ENCODE measurements around the gene MATCAP1. TPM values are rescaled to one million over a fixed set of nuclear protein-coding genes. Genes with fewer than 3 reads are reported as not detected.

The MATCAP1 gene
- total and polyA plus RNA-seq, 4 donors = 1.5 to 4.8 (median 3.2) TPM

GRCh38 chr16:67147437-67148140 lies 36.2 kb downstream of the MATCAP1 start:
- Histone ChIP-seq H3K9me3 (ENCODE audit: control insufficient read depth in 4 of 4, low read length in 3 of 4) (no peaks in the 10 kb centered on the region), H3K9ac (ENCODE audit: low read depth in 1 of 2, low read length in 2 of 2) (no peak overlapping the region), H3K4me1 (ENCODE audit: control insufficient read depth in 4 of 4, insufficient read depth in 4 of 4, low read length in 3 of 4) (peaks cover 3 to 13% (median 8%) of the 10 kb centered on the region in 4 donors), H3K27me3 (ENCODE audit: control insufficient read depth in 4 of 4, insufficient read depth in 4 of 4, low read length in 3 of 4) (no peaks in the 10 kb centered on the region), H3K27ac (ENCODE audit: low read depth in 1 of 2, low read length in 2 of 2) (no peak overlapping the region), H3K4me3 (ENCODE audit: low read depth in 1 of 3, low read length in 3 of 3) (no peak overlapping the region), H3K36me3 (ENCODE audit: control insufficient read depth in 4 of 4, insufficient read depth in 3 of 4, low read depth in 1 of 4, low read length in 3 of 4) (peaks cover 28 to 58% (median 51%) of the 10 kb centered on the region in 4 donors)
- no peak for TF ChIP-seq EGR1 (IDR thresholded peaks at IDR 0.05; ENCODE audit: low read depth in 2 of 2)
- TF ChIP-seq NR2F2 (IDR thresholded peaks at IDR 0.05) = no peak
- no peak for TF ChIP-seq TAF1 (conservative IDR thresholded peaks at IDR 0.05)
- TF ChIP-seq YY1 (IDR thresholded peaks at IDR 0.05) = no peak
- TF ChIP-seq, protein P1, sequence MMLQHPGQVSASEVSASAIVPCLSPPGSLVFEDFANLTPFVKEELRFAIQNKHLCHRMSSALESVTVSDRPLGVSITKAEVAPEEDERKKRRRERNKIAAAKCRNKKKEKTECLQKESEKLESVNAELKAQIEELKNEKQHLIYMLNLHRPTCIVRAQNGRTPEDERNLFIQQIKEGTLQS (IDR thresholded peaks at IDR 0.05) = no peak
- TF ChIP-seq, protein P2, sequence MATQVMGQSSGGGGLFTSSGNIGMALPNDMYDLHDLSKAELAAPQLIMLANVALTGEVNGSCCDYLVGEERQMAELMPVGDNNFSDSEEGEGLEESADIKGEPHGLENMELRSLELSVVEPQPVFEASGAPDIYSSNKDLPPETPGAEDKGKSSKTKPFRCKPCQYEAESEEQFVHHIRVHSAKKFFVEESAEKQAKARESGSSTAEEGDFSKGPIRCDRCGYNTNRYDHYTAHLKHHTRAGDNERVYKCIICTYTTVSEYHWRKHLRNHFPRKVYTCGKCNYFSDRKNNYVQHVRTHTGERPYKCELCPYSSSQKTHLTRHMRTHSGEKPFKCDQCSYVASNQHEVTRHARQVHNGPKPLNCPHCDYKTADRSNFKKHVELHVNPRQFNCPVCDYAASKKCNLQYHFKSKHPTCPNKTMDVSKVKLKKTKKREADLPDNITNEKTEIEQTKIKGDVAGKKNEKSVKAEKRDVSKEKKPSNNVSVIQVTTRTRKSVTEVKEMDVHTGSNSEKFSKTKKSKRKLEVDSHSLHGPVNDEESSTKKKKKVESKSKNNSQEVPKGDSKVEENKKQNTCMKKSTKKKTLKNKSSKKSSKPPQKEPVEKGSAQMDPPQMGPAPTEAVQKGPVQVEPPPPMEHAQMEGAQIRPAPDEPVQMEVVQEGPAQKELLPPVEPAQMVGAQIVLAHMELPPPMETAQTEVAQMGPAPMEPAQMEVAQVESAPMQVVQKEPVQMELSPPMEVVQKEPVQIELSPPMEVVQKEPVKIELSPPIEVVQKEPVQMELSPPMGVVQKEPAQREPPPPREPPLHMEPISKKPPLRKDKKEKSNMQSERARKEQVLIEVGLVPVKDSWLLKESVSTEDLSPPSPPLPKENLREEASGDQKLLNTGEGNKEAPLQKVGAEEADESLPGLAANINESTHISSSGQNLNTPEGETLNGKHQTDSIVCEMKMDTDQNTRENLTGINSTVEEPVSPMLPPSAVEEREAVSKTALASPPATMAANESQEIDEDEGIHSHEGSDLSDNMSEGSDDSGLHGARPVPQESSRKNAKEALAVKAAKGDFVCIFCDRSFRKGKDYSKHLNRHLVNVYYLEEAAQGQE (IDR thresholded peaks at IDR 0.05) = no peak
- TF ChIP-seq HNF4A (conservative IDR thresholded peaks at IDR 0.05) = no peak
- no peak for TF ChIP-seq RAD21 (IDR thresholded peaks at IDR 0.05)
- TF ChIP-seq CTCF (IDR thresholded peaks at IDR 0.05; ENCODE audit: low read depth, low read length, missing input control) = no peak
- no peak for TF ChIP-seq FOXA2 (IDR thresholded peaks at IDR 0.05)
- TF ChIP-seq GABPA (IDR thresholded peaks at IDR 0.05 in 1 of 2, conservative IDR thresholded peaks at IDR 0.05 in 1 of 2) = no peak
- no peak for TF ChIP-seq FOXA1 (IDR thresholded peaks at IDR 0.05)
- WGBS = 92% methylated on average over 4 of the region's 4 CpGs
- no peak for DNase-seq (ENCODE audit: low spot score)

DNA sequence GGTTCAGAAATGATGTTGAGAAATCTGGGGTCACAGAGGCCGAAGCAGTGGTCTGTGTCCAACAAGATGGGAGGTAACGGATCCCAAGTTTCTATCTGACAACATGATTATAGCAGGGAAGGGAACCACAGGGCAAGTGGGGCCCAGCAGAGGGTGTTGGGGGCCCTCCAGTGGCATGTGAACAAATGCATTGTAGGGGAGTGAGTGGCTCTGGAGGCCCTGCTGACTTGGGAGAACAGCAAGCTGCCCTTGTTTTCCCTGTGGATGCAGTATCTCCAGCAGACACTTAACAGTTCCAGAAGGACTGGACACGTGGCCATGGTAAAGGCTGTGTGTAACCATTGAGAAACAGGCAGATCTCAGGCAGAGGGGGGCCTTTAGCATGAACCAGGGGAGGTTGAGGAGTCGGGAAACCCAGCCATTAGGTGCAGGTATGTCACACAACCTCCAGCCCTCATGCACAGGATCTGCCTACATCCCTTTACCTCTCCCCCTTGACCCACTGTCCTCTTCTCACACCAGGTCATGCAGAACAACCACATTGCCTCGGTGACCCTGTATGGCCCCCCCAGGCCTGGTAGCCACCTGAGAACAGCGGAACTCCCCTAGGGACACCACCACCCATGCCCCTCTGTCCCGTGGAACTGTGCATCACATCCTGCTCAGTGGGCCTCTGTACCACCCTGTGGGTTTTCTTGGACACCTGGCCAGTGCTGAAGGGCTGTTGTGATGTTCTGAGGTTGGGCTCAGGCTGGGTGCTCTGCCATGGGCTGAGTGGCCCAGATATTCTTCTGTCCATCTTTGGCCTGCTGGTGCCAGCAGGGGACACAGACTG lies 37.0 kb downstream of the MATCAP1 start:
- Histone ChIP-seq H3K27me3 (ENCODE audit: control insufficient read depth in 4 of 4, insufficient read depth in 4 of 4, low read length in 3 of 4) (no peaks in the 10 kb centered on the region), H3K4me1 (ENCODE audit: control insufficient read depth in 4 of 4, insufficient read depth in 4 of 4, low read length in 3 of 4) (peaks cover 3 to 13% (median 8%) of the 10 kb centered on the region in 4 donors), H3K27ac (ENCODE audit: low read depth in 1 of 2, low read length in 2 of 2) (no peak overlapping the region), H3K9ac (ENCODE audit: low read depth in 1 of 2, low read length in 2 of 2) (no peak overlapping the region), H3K4me3 (ENCODE audit: low read depth in 1 of 3, low read length in 3 of 3) (no peak overlapping the region), H3K9me3 (ENCODE audit: control insufficient read depth in 4 of 4, low read length in 3 of 4) (no peaks in the 10 kb centered on the region), H3K36me3 (ENCODE audit: control insufficient read depth in 4 of 4, insufficient read depth in 3 of 4, low read depth in 1 of 4, low read length in 3 of 4) (peaks cover 29 to 67% (median 60%) of the 10 kb centered on the region in 4 donors)
- no peak for DNase-seq (ENCODE audit: low spot score)
- WGBS = 87% methylated on average over 7 of the region's 7 CpGs
- no peak for TF ChIP-seq EGR1 (IDR thresholded peaks at IDR 0.05; ENCODE audit: low read depth in 2 of 2)
- TF ChIP-seq TAF1 (conservative IDR thresholded peaks at IDR 0.05) = no peak
- no peak for TF ChIP-seq YY1 (IDR thresholded peaks at IDR 0.05)
- TF ChIP-seq, protein P2 (IDR thresholded peaks at IDR 0.05) = no peak
- TF ChIP-seq, protein P3, sequence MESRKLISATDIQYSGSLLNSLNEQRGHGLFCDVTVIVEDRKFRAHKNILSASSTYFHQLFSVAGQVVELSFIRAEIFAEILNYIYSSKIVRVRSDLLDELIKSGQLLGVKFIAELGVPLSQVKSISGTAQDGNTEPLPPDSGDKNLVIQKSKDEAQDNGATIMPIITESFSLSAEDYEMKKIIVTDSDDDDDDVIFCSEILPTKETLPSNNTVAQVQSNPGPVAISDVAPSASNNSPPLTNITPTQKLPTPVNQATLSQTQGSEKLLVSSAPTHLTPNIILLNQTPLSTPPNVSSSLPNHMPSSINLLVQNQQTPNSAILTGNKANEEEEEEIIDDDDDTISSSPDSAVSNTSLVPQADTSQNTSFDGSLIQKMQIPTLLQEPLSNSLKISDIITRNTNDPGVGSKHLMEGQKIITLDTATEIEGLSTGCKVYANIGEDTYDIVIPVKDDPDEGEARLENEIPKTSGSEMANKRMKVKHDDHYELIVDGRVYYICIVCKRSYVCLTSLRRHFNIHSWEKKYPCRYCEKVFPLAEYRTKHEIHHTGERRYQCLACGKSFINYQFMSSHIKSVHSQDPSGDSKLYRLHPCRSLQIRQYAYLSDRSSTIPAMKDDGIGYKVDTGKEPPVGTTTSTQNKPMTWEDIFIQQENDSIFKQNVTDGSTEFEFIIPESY (IDR thresholded peaks at IDR 0.05) = no peak
- no peak for TF ChIP-seq HNF4A (conservative IDR thresholded peaks at IDR 0.05)

All from liver (tissue), 9 donors.